ENCODE measurements around the gene CPT1B.

GRCh38 chr22:50585781-50586180 lies 7.6 kb upstream of the CPT1B start:
- no peak for TF ChIP-seq CTCF (IDR thresholded peaks at IDR 0.05; ENCODE audit: extremely low read depth in 1 of 2, insufficient read depth in 1 of 2, low read depth in 1 of 2, low read length in 2 of 2)
- TF ChIP-seq POLR2A (IDR thresholded peaks at IDR 0.05; ENCODE audit: low read depth, low read length) = no peak
- no peak for TF ChIP-seq POLR2AphosphoS5 (IDR thresholded peaks at IDR 0.05; ENCODE audit: insufficient read depth, low read depth, low read length)
- TF ChIP-seq MAX (IDR thresholded peaks at IDR 0.05; ENCODE audit: insufficient read depth, insufficient read length) = no peak

Data from endothelial cell of umbilical vein (primary cell).